NCI-H460 (cell line): ENCODE measurements around the gene SEC61B. TPM values are rescaled to one million over a fixed set of nuclear protein-coding genes. Genes with fewer than 3 reads are reported as not detected.

Experiments used
- DNase-seq: peaks from one replicate; pipeline ENCODE4 v3.0.0-alpha.2; 2016; ENCODE audit warnings: low read depth; ENCODE audit errors: extremely low read depth
- polyA plus RNA-seq: library from polyadenylated mRNA; depleted of rRNA; stranded (reverse); fragments of >200 nt; gene quantifications from 2 replicates; pipeline ENCODE4 v1.2.3, GENCODE V29; 2014; cell fraction: nucleus; rRNA removed
- total RNA-seq: library from RNA; depleted of rRNA; stranded (reverse); fragments of >200 nt; shearing (Covaris generic); gene quantifications from 2 replicates; pipeline ENCODE4 v1.2.3, GENCODE V29; 2014; rRNA removed

Gene SEC61B
- total RNA-seq, result 120 and 144 TPM in 2 replicates
- polyA plus RNA-seq, result 69.7 and 72.5 TPM in 2 replicates

- peak; percentile 92 for DNase-seq
These were observed at the start of gene SEC61B, which contains the start of gene ALG2 for GRCh38 chr9:99221621-99222415. Gene SEC61B (plus strand): TSS chr9:99222282. CDS start chr9:99222364, 82 bp downstream. Gene ALG2 (minus strand): TSS chr9:99221942. CDS start chr9:99221894, 48 bp downstream.

- DNase-seq, result peak; percentile 21
These were observed 48.2 kb upstream of the SEC61B start for GRCh38 chr9:99173570-99174504.

GRCh38 chr9:99176527-99177013 lies 45.5 kb upstream of the SEC61B start:
- no peak for DNase-seq

GRCh38 chr9:99177576-99178366 lies 44.3 kb upstream of the SEC61B start:
- DNase-seq, result no peak

GRCh38 chr9:99178912-99179872 lies 42.9 kb upstream of the SEC61B start:
- no peak for DNase-seq

- no peak for DNase-seq
These were observed 41.9 kb upstream of the SEC61B start for GRCh38 chr9:99180199-99180598.

GRCh38 chr9:99180662-99181061 lies 41.4 kb upstream of the SEC61B start:
- no peak for DNase-seq

GRCh38 chr9:99181206-99181605 lies 40.9 kb upstream of the SEC61B start:
- no peak for DNase-seq

- DNase-seq, result no peak
These were observed 40.5 kb upstream of the SEC61B start for GRCh38 chr9:99181621-99182020.

- DNase-seq, result no peak
These were observed 39.7 kb upstream of the SEC61B start for GRCh38 chr9:99182356-99182755.

GRCh38 chr9:99183616-99184015 lies 38.5 kb upstream of the SEC61B start:
- no peak for DNase-seq

- no peak for DNase-seq
These were observed 38.0 kb upstream of the SEC61B start for GRCh38 chr9:99184110-99184474.

GRCh38 chr9:99184475-99185347 lies 37.4 kb upstream of the SEC61B start:
- peak; percentile 86 for DNase-seq

GRCh38 chr9:99185348-99185632 lies 36.8 kb upstream of the SEC61B start:
- no peak for DNase-seq

GRCh38 chr9:99185934-99186333 lies 36.1 kb upstream of the SEC61B start:
- DNase-seq, result no peak

GRCh38 chr9:99187311-99187710 lies 34.8 kb upstream of the SEC61B start:
- no peak for DNase-seq

- no peak for DNase-seq
These were observed 32.9 kb upstream of the SEC61B start for GRCh38 chr9:99189186-99189585.

- DNase-seq, result no peak
These were observed 32.0 kb upstream of the SEC61B start for GRCh38 chr9:99189887-99190596.
